B cell (primary cell): ENCODE results near the gene IGSF9B.

ENCODE experiments used
- EZH2 ChIP-seq: IDR thresholded peaks from 2 replicates; pipeline ENCODE4 v1.6.1; 2012; ENCODE audit warnings: borderline replicate concordance, low read depth, mild to moderate bottlenecking, moderate library complexity, low read length; ENCODE audit not compliant: insufficient read depth, poor library complexity, severe bottlenecking
- TF ChIP-seq, protein P1 (sequence below): fragments of 200-600 bp; IDR thresholded peaks from one replicate; pipeline ENCODE4 v1.8.0; 2022; ENCODE audit warnings: antibody characterized with exemption, mild to moderate bottlenecking

DNA sequence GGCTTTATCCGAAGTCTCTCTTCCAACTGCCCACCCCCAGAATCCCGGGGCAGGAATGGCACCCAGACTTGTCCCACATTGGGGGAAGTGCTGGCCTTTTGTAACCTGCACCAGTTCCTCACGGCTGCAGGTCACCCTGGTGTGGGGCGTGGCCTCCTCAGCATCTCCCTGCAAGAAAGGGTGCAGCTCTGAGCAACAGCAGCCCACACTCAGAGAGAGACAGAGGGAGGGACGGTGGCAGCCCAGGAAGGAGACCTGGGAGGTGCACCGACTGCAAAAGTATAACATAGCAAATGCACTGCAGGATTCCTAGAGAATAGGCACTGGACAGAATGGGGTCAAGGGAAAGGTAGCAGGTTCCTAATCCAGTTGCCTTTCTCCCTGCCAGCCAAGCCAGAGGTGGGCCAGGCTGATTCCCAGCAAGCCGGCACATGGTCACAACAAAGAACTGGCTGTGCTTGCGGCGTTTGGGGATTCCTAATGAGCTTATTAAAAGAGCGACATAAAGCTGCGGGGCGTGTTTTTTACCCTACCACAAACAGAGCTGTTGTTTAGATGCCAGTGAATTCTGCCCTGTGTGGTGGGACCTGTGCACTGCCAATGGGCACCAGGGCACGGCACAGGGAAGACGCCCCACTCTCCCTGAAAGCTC lies 18.2 kb upstream of the IGSF9B start:
- TF ChIP-seq, protein P1, sequence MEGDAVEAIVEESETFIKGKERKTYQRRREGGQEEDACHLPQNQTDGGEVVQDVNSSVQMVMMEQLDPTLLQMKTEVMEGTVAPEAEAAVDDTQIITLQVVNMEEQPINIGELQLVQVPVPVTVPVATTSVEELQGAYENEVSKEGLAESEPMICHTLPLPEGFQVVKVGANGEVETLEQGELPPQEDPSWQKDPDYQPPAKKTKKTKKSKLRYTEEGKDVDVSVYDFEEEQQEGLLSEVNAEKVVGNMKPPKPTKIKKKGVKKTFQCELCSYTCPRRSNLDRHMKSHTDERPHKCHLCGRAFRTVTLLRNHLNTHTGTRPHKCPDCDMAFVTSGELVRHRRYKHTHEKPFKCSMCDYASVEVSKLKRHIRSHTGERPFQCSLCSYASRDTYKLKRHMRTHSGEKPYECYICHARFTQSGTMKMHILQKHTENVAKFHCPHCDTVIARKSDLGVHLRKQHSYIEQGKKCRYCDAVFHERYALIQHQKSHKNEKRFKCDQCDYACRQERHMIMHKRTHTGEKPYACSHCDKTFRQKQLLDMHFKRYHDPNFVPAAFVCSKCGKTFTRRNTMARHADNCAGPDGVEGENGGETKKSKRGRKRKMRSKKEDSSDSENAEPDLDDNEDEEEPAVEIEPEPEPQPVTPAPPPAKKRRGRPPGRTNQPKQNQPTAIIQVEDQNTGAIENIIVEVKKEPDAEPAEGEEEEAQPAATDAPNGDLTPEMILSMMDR = no peak
- no peak for TF ChIP-seq EZH2
